Occipital lobe (tissue), 2 donors: ENCODE data around the gene LILRA6. TPM values are rescaled to one million over a fixed set of nuclear protein-coding genes. Genes with fewer than 3 reads are reported as not detected.
"Not testable (repeated sequence)": the region's sequence is repeated elsewhere in the genome, so short reads cannot be mapped to it uniquely, and the experiment has no call there.

Experiments used
- DNase-seq: peaks from one replicate; lab custom pipeline; 2025; lab: John Stamatoyannopoulos, UW
- total RNA-seq: library from RNA; depleted of rRNA; stranded (reverse); fragments of >200 nt; gene quantifications from one replicate; pipeline ENCODE4 v1.2.3, GENCODE V29; 2014

Gene LILRA6
- not detected for total RNA-seq

- DNase-seq, result not testable (repeated sequence)
Measured at GRCh38 chr19:54242646-54243045, at the start of gene LILRA6. TSS of gene LILRA6 (minus strand) at chr19:54242790.

- DNase-seq, result not testable (repeated sequence)
Measured at GRCh38 chr19:54289160-54289559, 46.6 kb upstream of the LILRA6 start.

GRCh38 chr19:54287456-54287855 is 44.9 kb upstream of the LILRA6 start:
- DNase-seq, result no peak

GRCh38 chr19:54286283-54286682 is 43.7 kb upstream of the LILRA6 start:
- DNase-seq, result not testable (repeated sequence)

GRCh38 chr19:54285427-54286056 is 43.0 kb upstream of the LILRA6 start:
- DNase-seq, result not testable (repeated sequence)

- DNase-seq, result no peak
Measured at GRCh38 chr19:54282686-54283470, 40.3 kb upstream of the LILRA6 start.

GRCh38 chr19:54281729-54282075 is 39.1 kb upstream of the LILRA6 start:
- DNase-seq, result not testable (repeated sequence)

GRCh38 chr19:54281007-54281728 is 38.6 kb upstream of the LILRA6 start, which contains the start of gene LILRB2:
TSS of gene LILRB2 (minus strand) at chr19:54281110. CDS start at chr19:54280496, 614 bp downstream.
- DNase-seq, result no peak

- DNase-seq, result not testable (repeated sequence)
Measured at GRCh38 chr19:54280441-54280840, 37.9 kb upstream of the LILRA6 start.

GRCh38 chr19:54280025-54280424 is 37.4 kb upstream of the LILRA6 start:
- DNase-seq, result not testable (repeated sequence)

- no peak for DNase-seq
Measured at GRCh38 chr19:54279406-54279962, 36.9 kb upstream of the LILRA6 start.

GRCh38 chr19:54278571-54279195 is 36.1 kb upstream of the LILRA6 start:
- DNase-seq, result not testable (repeated sequence)

- DNase-seq, result not testable (repeated sequence)
Measured at GRCh38 chr19:54278056-54278455, 35.5 kb upstream of the LILRA6 start.

GRCh38 chr19:54277111-54277615 is 34.6 kb upstream of the LILRA6 start:
- not testable (repeated sequence) for DNase-seq

GRCh38 chr19:54275951-54276350 is 33.4 kb upstream of the LILRA6 start:
- DNase-seq, result no peak

- not testable (repeated sequence) for DNase-seq
Measured at GRCh38 chr19:54274516-54274915, 31.9 kb upstream of the LILRA6 start.

GRCh38 chr19:54273821-54274220 is 31.2 kb upstream of the LILRA6 start:
- DNase-seq, result no peak

GRCh38 chr19:54272181-54272580 is 29.6 kb upstream of the LILRA6 start:
- not testable (repeated sequence) for DNase-seq

- not testable (repeated sequence) for DNase-seq
Measured at GRCh38 chr19:54271587-54271986, 29.0 kb upstream of the LILRA6 start.

GRCh38 chr19:54271106-54271505 is 28.5 kb upstream of the LILRA6 start:
- no peak for DNase-seq

GRCh38 chr19:54268936-54269335 is 26.3 kb upstream of the LILRA6 start:
- DNase-seq, result no peak
